Stimulated activated CD4-positive, alpha-beta T cell treated with anti-CD3 and anti-CD28 coated beads, Interleukin-1b, Interleukin-23, amount 100 ng/mL, for 4 hours (primary cell): ENCODE measurements around the gene AKAP8L.
"Not testable (repeated sequence)": the region's sequence is repeated elsewhere in the genome, so short reads cannot be mapped to it uniquely, and the experiment has no call there.

ENCODE experiments used
- DNase-seq, 2 donors: peaks; one replicate each; pipeline ENCODE4 v3.0.0-alpha.2; 2020; ENCODE audit warnings: low read depth in 2 of 2

The AKAP8L gene

DNA sequence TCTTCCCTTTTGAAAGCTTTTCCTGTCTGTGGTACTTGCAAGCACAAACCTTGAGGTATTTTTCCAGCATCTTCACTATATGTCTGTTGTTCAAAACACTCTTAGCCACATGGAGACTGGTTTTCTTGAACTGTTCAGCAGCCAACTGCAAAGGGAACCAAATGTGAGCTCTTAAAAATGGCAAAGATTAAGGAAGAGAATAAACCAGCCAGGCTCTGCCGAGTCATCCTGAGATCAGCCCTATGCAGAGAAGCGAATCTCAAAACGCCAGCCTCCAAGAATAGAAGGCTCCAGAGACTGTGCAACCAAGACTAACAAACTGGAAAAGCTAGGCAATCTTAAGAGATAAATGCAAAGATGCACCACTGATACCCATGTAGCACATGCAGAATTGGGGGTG, 59.9 kb downstream of the AKAP8L start:
- no peak for DNase-seq

DNA sequence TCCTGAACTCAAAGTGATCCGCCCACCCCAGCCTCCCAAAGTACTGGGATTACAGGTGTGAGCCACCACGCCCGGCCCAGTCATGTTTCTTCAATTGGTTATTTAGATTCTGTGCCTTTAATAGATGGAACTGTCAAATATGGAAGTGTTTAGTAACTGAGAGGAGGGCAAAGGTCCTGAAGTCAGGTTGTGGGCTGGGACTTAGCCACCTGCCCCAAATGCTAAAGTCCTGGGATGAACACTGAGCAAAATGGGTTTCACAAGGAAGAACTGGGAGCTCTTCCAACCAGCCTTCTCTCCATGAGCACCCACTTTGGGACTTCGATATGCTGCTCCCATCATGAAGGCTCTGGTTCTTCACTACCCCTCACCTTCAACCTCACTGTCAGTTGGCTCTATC, 60.9 kb downstream of the AKAP8L start:
- no peak for DNase-seq

DNA sequence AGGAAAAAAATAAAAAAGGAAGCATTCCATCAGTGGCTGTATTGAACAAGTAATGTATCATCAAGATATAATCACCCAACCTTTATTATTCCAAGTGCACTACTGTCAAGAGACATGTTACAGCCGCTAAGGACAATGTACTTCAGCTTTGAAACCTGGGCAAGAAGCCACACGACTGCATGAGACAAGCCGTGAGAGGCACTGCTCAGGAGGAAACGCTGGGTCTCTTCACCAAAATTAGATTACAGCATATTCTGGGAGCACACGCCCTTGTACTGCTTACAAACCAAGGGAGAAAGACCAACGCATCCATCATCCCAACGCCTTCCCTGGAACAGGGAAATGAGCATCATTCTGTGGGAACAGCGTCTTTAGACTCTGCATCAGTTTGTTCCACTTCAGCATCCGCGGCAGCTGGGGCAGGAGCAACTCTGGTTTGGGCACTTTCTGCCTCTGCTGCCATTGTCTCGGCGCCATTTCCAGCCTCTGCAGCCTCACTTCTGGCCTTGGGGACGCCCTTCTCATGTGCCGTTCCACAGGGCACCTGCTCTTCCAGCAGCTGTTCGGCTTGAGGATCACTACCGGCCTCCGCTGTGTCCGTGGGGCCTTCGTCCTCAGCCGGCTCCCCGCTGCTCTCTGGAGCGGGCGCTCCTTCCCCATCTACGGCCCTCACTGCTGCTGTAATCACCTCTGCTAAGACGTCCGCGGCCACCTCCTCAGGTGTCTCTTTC, 64.1 kb downstream of the AKAP8L start:
- DNase-seq = no peak

DNA sequence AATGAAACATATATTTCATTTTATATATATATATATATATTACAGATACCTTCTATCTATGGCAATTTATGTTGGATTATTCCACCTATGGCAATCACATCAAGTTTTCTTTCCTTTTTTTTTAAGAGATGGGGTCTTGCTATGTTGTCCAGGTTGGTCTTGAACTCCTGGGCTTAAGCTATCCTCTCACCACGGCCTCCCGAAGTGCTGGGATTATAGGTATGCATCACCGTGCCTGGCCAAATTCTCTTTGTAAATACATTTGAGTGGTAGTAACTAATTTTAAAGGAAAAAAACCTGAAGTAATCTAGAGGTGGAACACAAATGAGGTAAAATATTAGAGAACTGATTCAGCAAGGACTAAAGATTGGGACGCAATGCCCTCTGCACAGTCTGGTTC, 64.9 kb downstream of the AKAP8L start:
- no peak for DNase-seq

DNA sequence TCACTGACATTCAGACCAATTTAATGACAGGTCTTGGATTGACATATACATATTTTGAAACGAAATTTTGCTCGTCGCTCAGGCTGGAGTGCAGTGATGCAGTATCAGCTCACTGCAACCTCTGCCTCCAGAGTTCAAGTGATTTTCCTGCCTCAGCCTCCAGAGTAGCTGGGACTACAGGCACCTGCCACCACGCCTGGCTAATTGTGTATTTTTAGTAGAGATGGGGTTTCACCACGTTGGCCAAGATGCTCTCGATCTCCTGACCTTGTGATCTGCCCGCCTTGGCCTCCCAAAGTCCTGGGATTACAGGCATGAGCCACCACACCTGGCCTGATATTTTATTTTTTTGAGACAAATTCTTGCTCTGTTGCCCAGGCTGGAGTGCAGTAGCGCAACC, 66.3 kb downstream of the AKAP8L start:
- not testable (repeated sequence) for DNase-seq

DNA sequence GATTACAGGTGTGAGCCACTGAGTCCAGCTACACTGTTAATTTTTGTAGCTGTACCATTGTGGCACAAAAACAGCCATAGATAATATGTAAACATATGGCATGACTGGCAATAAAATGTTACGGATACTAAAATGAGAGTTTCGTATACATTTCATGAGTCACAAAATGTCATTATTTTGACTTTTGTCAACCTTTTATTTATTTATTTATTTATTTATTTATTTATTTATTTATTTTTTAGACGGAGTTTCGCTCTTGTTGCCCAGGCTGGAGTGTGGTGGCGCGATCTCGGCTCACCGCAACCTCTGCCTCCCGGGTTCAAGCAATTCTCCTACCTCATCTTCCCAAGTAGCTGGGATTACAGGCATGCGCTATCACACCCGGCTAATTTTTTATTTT, 77.5 kb downstream of the AKAP8L start:
- not testable (repeated sequence) for DNase-seq

DNA sequence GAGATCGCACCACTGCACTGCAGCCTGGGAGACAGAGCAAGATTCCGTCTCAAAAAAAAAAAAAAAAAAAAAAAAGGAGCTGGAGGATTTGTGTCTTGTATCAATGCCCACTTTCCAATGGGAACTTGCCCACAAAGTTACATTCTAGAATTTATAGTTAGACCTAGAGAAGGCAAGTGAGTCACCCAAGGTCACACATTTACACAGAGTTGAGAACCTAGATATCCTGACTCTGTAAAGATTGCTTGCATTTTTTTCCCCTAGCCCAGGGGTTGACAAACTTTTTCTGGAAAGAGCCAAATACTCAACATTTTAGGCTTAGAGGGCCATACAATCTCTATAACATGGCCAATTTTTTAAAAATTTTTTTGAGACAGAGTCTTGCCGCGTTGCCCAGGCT, 78.7 kb downstream of the AKAP8L start:
- no peak for DNase-seq

DNA sequence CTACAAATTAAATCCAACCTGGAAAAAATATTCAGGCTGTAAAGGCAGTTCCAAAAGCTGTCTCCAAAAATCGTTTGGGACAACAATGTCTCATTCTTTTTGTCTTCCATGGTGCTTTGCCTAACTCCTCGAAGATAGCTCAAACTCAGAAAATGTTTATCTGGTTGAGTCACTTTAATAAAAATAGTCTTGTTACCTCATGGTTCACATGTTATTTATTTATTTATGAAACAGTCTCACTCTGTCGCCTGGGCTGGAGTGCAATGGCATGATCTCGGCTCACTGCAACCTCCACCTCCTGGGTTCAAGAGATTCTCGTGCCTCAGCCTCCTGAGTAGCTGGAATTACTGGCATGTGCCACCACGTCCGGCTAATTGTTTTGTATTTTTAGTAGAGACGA, 81.6 kb downstream of the AKAP8L start:
- DNase-seq = no peak

DNA sequence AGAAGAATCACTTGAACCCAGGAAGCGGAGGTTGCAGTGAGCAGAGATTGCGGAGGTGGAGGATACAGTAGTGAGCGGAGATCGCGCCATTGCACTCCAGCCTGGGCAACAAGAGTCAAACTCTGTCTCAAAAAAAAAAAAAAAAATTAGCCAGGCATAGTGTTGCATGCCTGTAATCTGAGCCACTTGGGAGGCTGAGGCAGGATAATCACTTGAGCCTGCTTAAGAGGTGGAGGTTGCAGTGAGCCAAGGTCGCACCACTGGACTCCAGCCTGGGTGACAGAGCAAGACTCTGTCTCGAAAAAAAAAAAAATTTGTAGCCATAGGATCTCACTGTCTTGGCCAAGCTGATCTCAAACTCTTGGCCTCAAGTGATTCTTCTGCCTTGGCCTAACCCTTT, 82.8 kb downstream of the AKAP8L start:
- DNase-seq = not testable (repeated sequence)

DNA sequence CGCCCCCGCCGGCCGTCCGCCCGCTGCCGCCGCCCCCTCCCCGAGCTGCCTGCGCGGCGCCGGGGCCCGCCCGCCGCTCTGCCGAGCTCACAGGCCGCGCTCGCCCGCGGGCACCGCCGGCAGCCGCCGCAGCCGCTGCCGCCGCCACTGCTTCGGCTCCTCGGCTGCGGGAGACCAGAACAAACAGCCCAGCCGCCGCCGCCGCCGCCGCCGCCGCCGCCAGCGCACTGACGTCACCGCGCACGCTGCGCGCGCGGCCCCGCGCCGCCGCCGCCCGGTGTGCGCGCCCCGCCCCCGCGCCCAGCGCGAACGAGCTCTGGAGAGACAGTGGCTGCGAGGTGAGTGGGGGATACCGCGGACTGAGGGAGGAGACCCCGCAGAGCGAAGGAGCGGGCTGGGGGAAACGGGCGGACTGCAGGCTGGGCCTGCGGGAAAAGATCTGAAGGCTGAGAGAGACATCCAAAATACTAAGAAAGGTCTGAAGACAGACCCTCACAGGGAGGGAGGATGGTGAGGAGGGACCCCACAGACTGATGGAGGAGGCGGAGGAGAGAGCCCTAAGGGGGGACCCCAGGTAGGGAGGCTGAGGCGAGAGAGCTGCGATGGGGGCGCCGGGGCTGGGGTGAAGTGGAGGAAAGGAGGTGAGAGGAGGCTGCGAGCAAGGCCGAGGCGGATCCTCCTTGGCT, 86.3 kb downstream of the AKAP8L start, which contains the start of gene BRD4:
Gene BRD4, minus strand, starts transcription at position 229 of the 686 bp plus-strand sequence. CDS start 59,440 bp downstream, outside the sequence.
- DNase-seq = peak; percentile 66 to 81

DNA sequence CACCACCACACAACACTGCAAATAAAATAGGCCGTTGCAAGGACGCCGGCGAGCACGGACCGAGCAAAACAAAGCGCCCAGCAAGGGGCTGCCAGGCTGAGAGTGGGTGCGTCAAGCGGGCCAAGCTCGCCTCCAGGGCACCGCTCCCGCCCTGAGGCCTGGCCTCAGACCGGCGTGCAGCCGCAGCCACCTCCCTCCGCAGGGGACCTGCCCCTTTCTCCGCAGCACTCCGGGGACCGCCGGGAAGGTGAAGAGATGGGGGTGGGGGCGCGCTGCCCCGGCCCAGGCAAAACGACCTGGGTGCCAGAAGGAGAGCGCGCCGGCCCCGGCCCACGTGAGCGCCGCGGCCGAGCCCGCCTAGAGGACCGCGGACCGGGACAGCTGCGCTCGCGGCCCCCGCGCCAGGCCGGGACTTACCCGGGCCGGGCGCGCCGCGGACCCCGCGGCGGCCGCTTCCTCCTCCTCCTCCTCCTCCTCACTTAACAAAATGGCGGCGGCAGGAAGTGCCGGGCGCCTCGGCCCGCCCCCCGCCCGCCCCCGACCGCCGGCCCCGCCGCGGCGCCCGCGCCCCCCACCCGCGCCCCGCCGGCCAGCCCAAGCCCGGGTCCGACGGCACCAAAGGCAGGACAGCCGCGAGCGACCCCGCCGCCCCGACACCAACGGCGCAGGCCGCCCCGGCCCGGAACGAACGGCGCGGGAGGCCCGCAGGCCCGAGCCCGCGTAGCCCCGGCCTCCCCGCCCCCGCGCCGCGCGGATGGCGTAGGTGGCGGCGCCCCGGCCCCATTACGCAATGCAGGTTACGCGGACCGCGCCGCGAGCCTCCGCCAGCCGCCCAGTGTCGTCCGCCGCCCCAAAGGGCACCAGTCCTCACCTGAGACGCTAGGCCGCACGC, 87.1 kb downstream of the AKAP8L start:
- DNase-seq = peak; percentile 52 to 61

DNA sequence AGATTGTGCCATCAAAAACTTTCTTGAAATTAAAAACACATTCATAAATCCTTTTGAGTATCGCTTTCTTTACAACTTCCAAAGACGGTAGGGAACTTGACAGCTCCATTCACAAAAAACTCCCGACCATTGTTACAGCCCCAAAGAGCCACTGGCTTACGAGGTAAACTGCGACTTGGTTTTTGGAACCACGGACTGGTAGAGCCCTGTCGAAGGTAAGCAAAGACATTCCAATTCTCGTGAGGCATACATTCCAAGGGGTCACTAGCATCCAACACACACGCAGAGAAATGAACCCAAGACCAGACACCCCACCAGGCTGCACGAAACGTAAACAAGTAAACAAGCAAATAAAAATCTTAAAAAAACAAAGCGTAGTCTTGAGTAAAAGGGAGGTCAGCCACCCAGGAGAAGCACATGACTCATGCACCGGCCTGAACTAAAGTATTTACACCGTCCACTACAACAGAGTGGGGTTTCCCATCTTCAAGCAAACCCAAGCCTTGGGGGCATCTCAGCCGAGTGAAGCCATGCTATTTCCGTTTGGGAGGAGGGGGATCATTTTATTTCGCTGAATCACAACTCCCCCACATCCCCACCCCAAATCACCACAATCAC, 87.9 kb downstream of the AKAP8L start:
- DNase-seq = no peak
